CD8-positive, alpha-beta memory T cell (primary cell): ENCODE measurements around the gene CCDC102A. TPM values are rescaled to one million over a fixed set of nuclear protein-coding genes. Genes with fewer than 3 reads are reported as not detected.
A peak's percentile ranks its signal among the peaks of the same experiment; 100 is the strongest.

Experiments used
- CTCF ChIA-PET: fragments of 350-600 bp; sonication (Branson Sonifier 250); formaldehyde crosslinking; loops from one replicate; lab custom pipeline; 2021; ENCODE audit warnings: antibody characterized with exemption; lab: Charles Lee
- POLR2A ChIA-PET: fragments of 350-600 bp; sonication (Branson Sonifier 250); formaldehyde crosslinking; loops from one replicate; lab custom pipeline; 2021; ENCODE audit warnings: antibody characterized with exemption; lab: Charles Lee
- DNase-seq, 5 donors: peaks; one replicate each; pipeline versions ENCODE4 v3.0.0 to v3.0.0-alpha.2; 2020 to 2022; ENCODE audit warnings: mixed read lengths in 1 of 5
- H3K27ac ChIP-seq: one replicate; pipeline ENCODE4 v1.7.0; 2013; ENCODE audit warnings: low read depth, mild to moderate bottlenecking, low read length, moderate library complexity
- H3K27me3 ChIP-seq: 2 replicates; pipeline ENCODE4 v1.7.0; 2013; ENCODE audit warnings: low read length, mild to moderate bottlenecking; ENCODE audit not compliant: insufficient read depth, poor library complexity, severe bottlenecking
- H3K36me3 ChIP-seq: 2 replicates; pipeline ENCODE4 v1.7.0; 2013; ENCODE audit warnings: mild to moderate bottlenecking, low read length, moderate library complexity; ENCODE audit not compliant: insufficient read depth
- H3K4me1 ChIP-seq: 2 replicates; pipeline ENCODE4 v1.7.0; 2013; ENCODE audit warnings: mild to moderate bottlenecking, low read length, moderate library complexity; ENCODE audit not compliant: insufficient read depth
- H3K4me3 ChIP-seq: 2 replicates; pipeline ENCODE4 v1.7.0; 2013; ENCODE audit warnings: mild to moderate bottlenecking, low read length
- H3K9me3 ChIP-seq: 2 replicates; pipeline ENCODE4 v1.7.0; 2013; ENCODE audit warnings: mild to moderate bottlenecking, low read length
- H3K27ac Mint-ChIP-seq, 8 donors: one replicate each; pipeline ENCODE4 v1.8.0; 2020 to 2021; ENCODE audit warnings: mixed read lengths in 8 of 8, mild to moderate bottlenecking in 6 of 8, inconsistent platforms in 3 of 8, moderate library complexity in 3 of 8
- H3K27me3 Mint-ChIP-seq, 2 donors: one replicate each; pipeline ENCODE4 v1.8.0; 2020 to 2021; ENCODE audit warnings: mixed read lengths in 2 of 2, mild to moderate bottlenecking in 1 of 2, moderate library complexity in 1 of 2
- H3K36me3 Mint-ChIP-seq, 3 donors: one replicate each; pipeline ENCODE4 v1.8.0; 2020 to 2021; ENCODE audit warnings: mixed read lengths in 3 of 3, inconsistent platforms in 1 of 3, mild to moderate bottlenecking in 1 of 3
- H3K4me1 Mint-ChIP-seq, 3 donors: one replicate each; pipeline ENCODE4 v1.8.0; 2020 to 2021; ENCODE audit warnings: mixed read lengths in 3 of 3, inconsistent platforms in 1 of 3, mild to moderate bottlenecking in 1 of 3
- H3K4me3 Mint-ChIP-seq, 7 donors: one replicate each; pipeline ENCODE4 v1.8.0; 2020 to 2021; ENCODE audit warnings: mixed read lengths in 7 of 7, mild to moderate bottlenecking in 6 of 7, moderate library complexity in 4 of 7, inconsistent platforms in 2 of 7
- H3K9me3 Mint-ChIP-seq, 5 donors: one replicate each; pipeline ENCODE4 v1.8.0; 2020 to 2022; ENCODE audit warnings: mixed read lengths in 5 of 5, mild to moderate bottlenecking in 3 of 5, moderate library complexity in 2 of 5, inconsistent platforms in 1 of 5
- polyA plus RNA-seq: library from polyadenylated mRNA; unstranded; fragments of 300-500 nt; fragmentation: Illumina TruSeq; gene quantifications from one replicate; pipeline ENCODE4 v1.2.3, GENCODE V29; 2021
- total RNA-seq, 2 experiments: library from RNA; stranded (reverse); gene quantifications; one replicate each; pipeline ENCODE4 v1.2.3, GENCODE V29; 2021

CCDC102A gene
- total and polyA plus RNA-seq, 3 experiments from 2014 or later, result 22.6 to 28.1 (median 27.0) TPM

DNA sequence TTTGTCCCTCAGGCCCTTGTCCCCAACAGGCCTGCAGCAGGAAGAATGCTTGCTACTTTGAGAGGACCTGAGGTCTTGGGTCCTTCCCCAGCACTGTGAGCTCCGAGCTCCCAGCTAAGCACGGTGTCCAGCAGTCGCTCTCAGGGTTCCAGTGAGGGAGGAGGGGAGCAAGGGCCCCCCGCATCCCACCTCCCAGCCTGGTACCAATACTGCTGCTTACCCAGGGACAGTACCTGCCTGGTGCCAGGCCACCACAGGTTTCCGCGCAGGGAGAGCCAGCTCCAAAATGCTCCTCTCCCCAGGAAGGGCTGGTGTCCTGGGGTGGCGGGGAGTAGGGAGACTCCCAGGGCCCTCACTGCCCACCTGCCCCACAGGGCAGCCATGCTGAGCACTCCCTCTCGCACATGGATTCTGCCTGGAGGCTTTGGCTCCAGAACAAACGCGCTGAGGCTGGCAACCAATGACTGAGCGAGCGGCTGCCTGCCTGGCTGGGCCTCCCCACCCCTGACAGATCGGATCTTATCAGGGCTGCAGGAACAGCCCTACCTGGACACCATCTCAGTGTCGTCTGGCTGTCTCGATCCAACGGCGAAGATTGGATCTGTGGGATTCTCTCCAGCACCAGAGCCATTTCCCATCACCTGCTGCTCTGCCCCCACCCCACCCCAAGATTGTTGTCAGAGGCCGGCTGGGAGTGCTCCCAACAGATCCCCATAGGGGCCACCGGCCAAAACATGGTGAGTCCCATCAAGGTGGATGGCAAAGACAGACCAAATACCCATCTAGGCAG is 52.5 kb downstream of the CCDC102A start:
- Histone ChIP-seq H3K4me3 (no peak overlapping the region), H3K27ac (no peak overlapping the region), H3K4me1 (peaks cover 14% of the 10 kb centered on the region), H3K9me3 (no peaks in the 10 kb centered on the region), H3K27me3 (no peaks in the 10 kb centered on the region), H3K36me3 (no peaks in the 10 kb centered on the region)
- ChIA-PET POLR2A (no interaction called here), CTCF (interaction anchor here (0.7 to 2.7 kb wide), 6 partner anchors 9 to 65 kb away, joined by 3 to 11 read pairs (median 5); no protein-coding TSS in a partner anchor)
- no peaks in the 10 kb centered on the region for H3K27me3 Mint-ChIP-seq
- no peaks in the 10 kb centered on the region for H3K9me3 Mint-ChIP-seq
- peaks cover 0 to 5% (median 0%) of the 10 kb centered on the region in 3 donors for H3K36me3 Mint-ChIP-seq
- H3K27ac Mint-ChIP-seq, result peak overlapping the region in 1 of 8 donors; percentile 6
- DNase-seq, result no peak
- peaks cover 22 to 26% (median 23%) of the 10 kb centered on the region in 3 donors for H3K4me1 Mint-ChIP-seq
- H3K4me3 Mint-ChIP-seq, result peak overlapping the region in 6 of 7 donors; percentile 33 to 69 (median 48)

DNA sequence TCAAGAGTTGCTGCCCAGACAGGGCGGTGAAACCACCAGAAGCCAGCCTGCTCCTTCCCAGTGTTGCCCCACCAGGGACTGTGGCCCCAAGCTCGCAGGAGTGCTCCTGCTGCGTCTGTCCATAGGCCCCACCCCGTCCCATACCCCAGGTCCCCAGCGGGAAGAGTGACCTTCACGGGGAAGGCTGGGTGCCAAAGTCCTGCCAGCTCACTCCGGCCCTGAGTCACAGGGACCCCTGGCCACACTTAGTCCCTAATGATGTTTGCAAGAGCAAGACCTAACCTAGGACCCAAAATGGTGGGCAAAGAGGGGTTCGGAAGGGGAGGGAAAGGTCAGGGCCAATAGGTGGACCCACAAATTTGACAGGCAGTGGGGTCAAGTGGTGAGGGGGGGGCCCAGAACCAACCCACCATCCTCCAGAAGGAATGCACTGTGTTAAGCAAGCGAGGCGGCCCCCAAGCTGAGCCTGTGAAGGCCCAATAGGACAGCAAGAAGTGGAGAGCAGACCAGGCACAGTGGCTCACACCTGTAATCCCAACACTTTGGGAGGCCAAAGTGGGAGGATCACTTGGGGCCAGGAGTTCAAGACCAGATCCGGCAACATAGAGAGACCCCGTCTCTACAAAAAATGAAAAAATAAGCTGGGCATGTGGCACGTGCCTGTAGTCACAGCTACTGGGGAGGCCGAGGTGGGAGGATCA is 53.4 kb downstream of the CCDC102A start:
- ChIA-PET POLR2A (no interaction called here), CTCF (interaction anchor here (0.7 to 1.9 kb wide), 3 partner anchors 10 to 54 kb away, joined by 3 to 5 read pairs (median 4); no protein-coding TSS in a partner anchor)
- peak overlapping the region in 1 of 8 donors; percentile 27 for H3K27ac Mint-ChIP-seq
- no peaks in the 10 kb centered on the region for H3K36me3 ChIP-seq
- H3K9me3 ChIP-seq, result no peaks in the 10 kb centered on the region
- no peak overlapping the region for H3K27ac ChIP-seq
- H3K27me3 Mint-ChIP-seq, result no peaks in the 10 kb centered on the region
- peaks cover 14% of the 10 kb centered on the region for H3K4me1 ChIP-seq
- H3K9me3 Mint-ChIP-seq, result no peaks in the 10 kb centered on the region
- H3K4me1 Mint-ChIP-seq, result peaks cover 22 to 30% (median 23%) of the 10 kb centered on the region in 3 donors
- no peak overlapping the region for H3K4me3 Mint-ChIP-seq
- H3K27me3 ChIP-seq, result no peaks in the 10 kb centered on the region
- no peak for DNase-seq
- no peak overlapping the region for H3K4me3 ChIP-seq
- peaks cover 0 to 5% (median 0%) of the 10 kb centered on the region in 3 donors for H3K36me3 Mint-ChIP-seq

- H3K4me3 Mint-ChIP-seq, result no peak overlapping the region
- Histone ChIP-seq H3K27ac (no peak overlapping the region), H3K36me3 (no peaks in the 10 kb centered on the region), H3K4me3 (no peak overlapping the region), H3K27me3 (no peaks in the 10 kb centered on the region), H3K4me1 (peaks cover 15% of the 10 kb centered on the region), H3K9me3 (no peaks in the 10 kb centered on the region)
- H3K9me3 Mint-ChIP-seq, result no peaks in the 10 kb centered on the region
- ChIA-PET CTCF (interaction anchor here (0.8 to 1.9 kb wide), 3 partner anchors 19 to 55 kb away, joined by 3 to 10 read pairs (median 4); partner anchors contain the start of genes CCDC102A and POLR2C), POLR2A (no interaction called here)
- DNase-seq, result no peak
- H3K27me3 Mint-ChIP-seq, result no peaks in the 10 kb centered on the region
- H3K4me1 Mint-ChIP-seq, result peaks cover 16 to 30% (median 16%) of the 10 kb centered on the region in 3 donors
- H3K36me3 Mint-ChIP-seq, result peaks cover 0 to 5% (median 0%) of the 10 kb centered on the region in 3 donors
- H3K27ac Mint-ChIP-seq, result no peak overlapping the region
Measured at GRCh38 chr16:57481421-57481820, 55.0 kb downstream of the CCDC102A start.

DNA sequence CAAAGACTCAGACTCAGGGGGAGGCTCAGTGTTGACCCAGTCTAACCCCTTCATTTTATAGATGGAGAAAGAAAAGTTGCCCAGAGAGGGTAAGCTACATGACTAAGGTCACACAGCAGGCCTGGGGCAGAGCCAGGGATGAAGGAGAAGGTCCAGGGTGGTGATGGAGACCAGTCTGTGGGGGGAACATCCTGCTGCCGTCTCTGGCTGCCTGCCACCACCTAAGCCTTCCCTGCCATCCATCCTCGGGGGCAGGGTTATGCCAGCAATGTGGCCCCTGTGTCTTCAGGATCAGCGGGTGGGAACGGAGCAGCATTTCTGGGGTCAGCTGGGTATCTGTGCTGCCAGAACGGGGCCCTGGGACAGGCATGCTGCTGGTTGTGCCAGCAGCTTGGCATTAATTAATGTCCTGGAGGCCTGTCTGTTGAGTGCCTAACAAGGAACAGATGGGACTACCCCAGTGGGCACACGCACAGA is 55.6 kb downstream of the CCDC102A start:
- Mint-ChIP-seq H3K27me3 (no peaks in the 10 kb centered on the region), H3K9me3 (no peaks in the 10 kb centered on the region), H3K27ac (no peak overlapping the region), H3K4me1 (peaks cover 20 to 33% (median 20%) of the 10 kb centered on the region in 3 donors), H3K36me3 (peaks cover 0 to 4% (median 0%) of the 10 kb centered on the region in 3 donors), H3K4me3 (peak overlapping the region in 1 of 7 donors; percentile 63)
- H3K4me3 ChIP-seq, result no peak overlapping the region
- no peak for DNase-seq
- no peaks in the 10 kb centered on the region for H3K36me3 ChIP-seq
- POLR2A ChIA-PET, result no interaction called here
- no peak overlapping the region for H3K27ac ChIP-seq
- no peaks in the 10 kb centered on the region for H3K27me3 ChIP-seq
- no peaks in the 10 kb centered on the region for H3K9me3 ChIP-seq
- CTCF ChIA-PET, result interaction anchor here (0.8 to 1.9 kb wide), 3 partner anchors 18 to 56 kb away, joined by 3 to 10 read pairs (median 4); partner anchors contain the start of genes CCDC102A and POLR2C
- peaks cover 19% of the 10 kb centered on the region for H3K4me1 ChIP-seq

GRCh38 chr16:57479976-57480753 is 56.2 kb downstream of the CCDC102A start:
- no peaks in the 10 kb centered on the region for H3K9me3 Mint-ChIP-seq
- Histone ChIP-seq H3K36me3 (no peaks in the 10 kb centered on the region), H3K9me3 (no peaks in the 10 kb centered on the region), H3K4me3 (no peak overlapping the region), H3K4me1 (peaks cover 17% of the 10 kb centered on the region), H3K27ac (peak overlapping the region; percentile 24), H3K27me3 (no peaks in the 10 kb centered on the region)
- DNase-seq, result no peak
- CTCF ChIA-PET, result interaction anchor here (1.2 to 1.9 kb wide), 2 partner anchors 18 to 39 kb away, joined by 3 to 10 read pairs; partner anchors contain the start of gene POLR2C
- H3K4me3 Mint-ChIP-seq, result no peak overlapping the region
- no peaks in the 10 kb centered on the region for H3K27me3 Mint-ChIP-seq
- POLR2A ChIA-PET, result no interaction called here
- H3K4me1 Mint-ChIP-seq, result peaks cover 13 to 29% (median 14%) of the 10 kb centered on the region in 3 donors
- H3K36me3 Mint-ChIP-seq, result peaks cover 0 to 2% (median 0%) of the 10 kb centered on the region in 3 donors
- H3K27ac Mint-ChIP-seq, result peak overlapping the region in 1 of 8 donors; percentile 68

GRCh38 chr16:57479205-57479975 is 57.0 kb downstream of the CCDC102A start:
- Histone ChIP-seq H3K27me3 (no peaks in the 10 kb centered on the region), H3K9me3 (no peaks in the 10 kb centered on the region), H3K4me3 (no peak overlapping the region), H3K27ac (peak overlapping the region; percentile 24), H3K4me1 (peaks cover 16% of the 10 kb centered on the region), H3K36me3 (no peaks in the 10 kb centered on the region)
- CTCF ChIA-PET, result interaction anchor here (1.2 to 1.4 kb wide), 2 partner anchors 16 to 17 kb away, joined by 3 read pairs; partner anchors contain the start of gene POLR2C
- no peak for DNase-seq
- Mint-ChIP-seq H3K4me1 (peaks cover 8 to 24% (median 8%) of the 10 kb centered on the region in 3 donors), H3K4me3 (no peak overlapping the region), H3K36me3 (peaks cover 0 to 2% (median 0%) of the 10 kb centered on the region in 3 donors), H3K27me3 (no peaks in the 10 kb centered on the region), H3K9me3 (no peaks in the 10 kb centered on the region), H3K27ac (peak overlapping the region in 1 of 8 donors; percentile 68)
- POLR2A ChIA-PET, result no interaction called here
